ENCODE measurements around the gene ANKFY1. TPM values are rescaled to one million over a fixed set of nuclear protein-coding genes. Genes with fewer than 3 reads are reported as not detected.
A peak's percentile ranks its signal among the peaks of the same experiment; 100 is the strongest.

The ANKFY1 gene
- polyA plus RNA-seq, 3 donors: 13.5 to 46.1 (median 21.7) TPM

DNA sequence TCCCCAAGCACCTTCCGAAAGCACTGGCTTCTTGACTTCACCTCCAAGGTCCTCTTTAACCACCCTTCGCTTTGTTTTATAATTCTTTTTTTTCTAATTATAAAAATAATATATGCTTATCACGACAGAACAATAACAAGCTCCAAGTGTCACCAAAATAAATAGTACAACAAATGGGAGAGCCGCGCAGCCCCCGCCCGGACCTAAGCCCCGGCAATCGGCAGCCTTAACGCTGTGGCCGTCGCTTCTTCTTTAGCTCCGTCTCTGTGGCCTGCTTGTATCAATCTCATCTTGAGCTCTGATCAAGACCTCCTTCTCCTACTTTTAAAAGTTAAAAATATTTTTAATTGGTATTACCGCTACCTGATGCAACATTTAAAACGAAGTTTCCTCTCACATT lies 78.1 kb downstream of the ANKFY1 start:
- H3K4me1 ChIP-seq (ENCODE audit: control insufficient read depth in 1 of 2, insufficient read depth in 2 of 2, low read length in 2 of 2): peaks cover 3 to 6% of the 10 kb centered on the region in 2 donors
- no peak overlapping the region for H3K4me3 ChIP-seq (replicated peaks in 1 of 3; ENCODE audit: low read depth in 2 of 3, low read length in 3 of 3)

DNA sequence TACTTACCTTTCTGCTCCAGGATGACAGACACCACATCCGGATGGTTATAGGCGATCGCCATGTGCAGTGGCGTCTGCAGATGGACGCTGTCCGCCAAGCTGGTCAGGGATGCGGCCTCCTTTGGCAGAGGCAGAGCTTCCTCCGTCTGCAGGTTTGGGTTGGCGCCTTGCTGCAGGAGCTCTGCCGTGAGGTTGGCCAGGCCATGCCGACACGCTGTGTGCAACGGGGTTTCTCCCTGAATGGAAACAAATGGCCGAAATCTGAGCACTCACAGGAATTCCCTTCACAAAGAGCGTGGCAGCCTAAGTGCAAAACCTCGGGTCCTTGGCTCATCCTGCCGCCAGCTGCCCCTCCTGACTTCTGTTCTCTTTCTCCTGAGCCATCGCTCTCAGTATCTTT lies 79.0 kb downstream of the ANKFY1 start:
- H3K9ac ChIP-seq (ENCODE audit: insufficient read depth, low read length, poor library complexity, severe bottlenecking): no peak overlapping the region
- Mint-ChIP-seq H3K9me3 (no peaks in the 10 kb centered on the region), H3K36me3 (peaks cover 88 to 99% of the 10 kb centered on the region in 2 donors), H3K4me1 (peaks cover 10% of the 10 kb centered on the region), H3K27ac (peak overlapping the region in 2 of 7 donors; percentile 26 to 71), H3K27me3 (ENCODE audit: low read depth in 3 of 3) (peaks cover 0 to 2% (median 0%) of the 10 kb centered on the region in 3 donors), H3K4me3 (no peak overlapping the region)
- peaks cover 3 to 6% of the 10 kb centered on the region in 2 donors for H3K4me1 ChIP-seq (ENCODE audit: control insufficient read depth in 1 of 2, insufficient read depth in 2 of 2, low read length in 2 of 2)
- no peak overlapping the region for H3K27ac ChIP-seq (ENCODE audit: low read depth in 1 of 2, low read length in 2 of 2)
- H3K36me3 ChIP-seq (replicated peaks in 1 of 2; ENCODE audit: control insufficient read depth in 1 of 2, insufficient read depth in 2 of 2, low read length in 2 of 2): peaks cover 92 to 100% of the 10 kb centered on the region in 2 donors
- H3K27me3 ChIP-seq (ENCODE audit: control insufficient read depth in 2 of 2, insufficient read depth in 2 of 2, low read length in 2 of 2): no peaks in the 10 kb centered on the region
- H3K79me2 ChIP-seq (ENCODE audit: insufficient read depth, low read length): no peaks in the 10 kb centered on the region
- H3K4me3 ChIP-seq (replicated peaks in 1 of 3; ENCODE audit: low read depth in 2 of 3, low read length in 3 of 3): no peak overlapping the region
- 92% methylated on average over 18 of the region's 18 CpGs for WGBS (ENCODE audit: insufficient coverage)
- no peak for DNase-seq
- H3K9me3 ChIP-seq (replicated peaks in 1 of 2; ENCODE audit: control insufficient read depth in 1 of 2, insufficient read depth in 1 of 2, low read length in 2 of 2): no peaks in the 10 kb centered on the region
- no peak overlapping the region for H3K4me2 ChIP-seq (replicated peaks; ENCODE audit: extremely low read depth, low read length, poor library complexity, severe bottlenecking)
- H4K20me1 ChIP-seq (ENCODE audit: insufficient read depth, low read length): peaks cover 18% of the 10 kb centered on the region
- TF ChIP-seq, protein P1, sequence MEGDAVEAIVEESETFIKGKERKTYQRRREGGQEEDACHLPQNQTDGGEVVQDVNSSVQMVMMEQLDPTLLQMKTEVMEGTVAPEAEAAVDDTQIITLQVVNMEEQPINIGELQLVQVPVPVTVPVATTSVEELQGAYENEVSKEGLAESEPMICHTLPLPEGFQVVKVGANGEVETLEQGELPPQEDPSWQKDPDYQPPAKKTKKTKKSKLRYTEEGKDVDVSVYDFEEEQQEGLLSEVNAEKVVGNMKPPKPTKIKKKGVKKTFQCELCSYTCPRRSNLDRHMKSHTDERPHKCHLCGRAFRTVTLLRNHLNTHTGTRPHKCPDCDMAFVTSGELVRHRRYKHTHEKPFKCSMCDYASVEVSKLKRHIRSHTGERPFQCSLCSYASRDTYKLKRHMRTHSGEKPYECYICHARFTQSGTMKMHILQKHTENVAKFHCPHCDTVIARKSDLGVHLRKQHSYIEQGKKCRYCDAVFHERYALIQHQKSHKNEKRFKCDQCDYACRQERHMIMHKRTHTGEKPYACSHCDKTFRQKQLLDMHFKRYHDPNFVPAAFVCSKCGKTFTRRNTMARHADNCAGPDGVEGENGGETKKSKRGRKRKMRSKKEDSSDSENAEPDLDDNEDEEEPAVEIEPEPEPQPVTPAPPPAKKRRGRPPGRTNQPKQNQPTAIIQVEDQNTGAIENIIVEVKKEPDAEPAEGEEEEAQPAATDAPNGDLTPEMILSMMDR (IDR thresholded peaks at IDR 0.05): no peak
- H2AFZ ChIP-seq (ENCODE audit: insufficient read depth, low read depth, low read length, poor library complexity, severe bottlenecking): no peak overlapping the region
- intact Hi-C loops (cut with micrococcal nuclease): no loop called here

More for the DNA sequence above, 78.1 kb downstream of the ANKFY1 start:
- Histone ChIP-seq H3K79me2 (ENCODE audit: insufficient read depth, low read length) (no peaks in the 10 kb centered on the region), H3K4me2 (replicated peaks; ENCODE audit: extremely low read depth, low read length, poor library complexity, severe bottlenecking) (no peak overlapping the region), H4K20me1 (ENCODE audit: insufficient read depth, low read length) (peaks cover 21% of the 10 kb centered on the region), H2AFZ (ENCODE audit: insufficient read depth, low read depth, low read length, poor library complexity, severe bottlenecking) (no peak overlapping the region), H3K9me3 (replicated peaks in 1 of 2; ENCODE audit: control insufficient read depth in 1 of 2, insufficient read depth in 1 of 2, low read length in 2 of 2) (no peaks in the 10 kb centered on the region), H3K9ac (ENCODE audit: insufficient read depth, low read length, poor library complexity, severe bottlenecking) (no peak overlapping the region), H3K27me3 (ENCODE audit: control insufficient read depth in 2 of 2, insufficient read depth in 2 of 2, low read length in 2 of 2) (no peaks in the 10 kb centered on the region), H3K36me3 (replicated peaks in 1 of 2; ENCODE audit: control insufficient read depth in 1 of 2, insufficient read depth in 2 of 2, low read length in 2 of 2) (peaks cover 94 to 100% of the 10 kb centered on the region in 2 donors), H3K27ac (ENCODE audit: low read depth in 1 of 2, low read length in 2 of 2) (no peak overlapping the region)
- Mint-ChIP-seq H3K9me3 (no peaks in the 10 kb centered on the region), H3K4me3 (no peak overlapping the region), H3K36me3 (peaks cover 91 to 99% of the 10 kb centered on the region in 2 donors), H3K4me1 (peaks cover 12% of the 10 kb centered on the region), H3K27ac (no peak overlapping the region), H3K27me3 (ENCODE audit: low read depth in 3 of 3) (peaks cover 0 to 2% (median 0%) of the 10 kb centered on the region in 3 donors)
- DNase-seq: no peak
- intact Hi-C loops (cut with micrococcal nuclease): no loop called here
- TF ChIP-seq, protein P1 (IDR thresholded peaks at IDR 0.05): no peak
- 86% methylated on average over 1 of the region's 15 CpGs for WGBS (ENCODE audit: insufficient coverage)
